ENCODE data around the gene PRKCI. TPM values are rescaled to one million over a fixed set of nuclear protein-coding genes. Genes with fewer than 3 reads are reported as not detected.
A peak's percentile ranks its signal among the peaks of the same experiment; 100 is the strongest.

Gene PRKCI
- total and polyA plus RNA-seq, 9 of the 15 experiments (the other 6 are each of a cell fraction or from before 2014, with no cell fraction given), result 10.5 to 43.2 (median 31.4) TPM

DNA sequence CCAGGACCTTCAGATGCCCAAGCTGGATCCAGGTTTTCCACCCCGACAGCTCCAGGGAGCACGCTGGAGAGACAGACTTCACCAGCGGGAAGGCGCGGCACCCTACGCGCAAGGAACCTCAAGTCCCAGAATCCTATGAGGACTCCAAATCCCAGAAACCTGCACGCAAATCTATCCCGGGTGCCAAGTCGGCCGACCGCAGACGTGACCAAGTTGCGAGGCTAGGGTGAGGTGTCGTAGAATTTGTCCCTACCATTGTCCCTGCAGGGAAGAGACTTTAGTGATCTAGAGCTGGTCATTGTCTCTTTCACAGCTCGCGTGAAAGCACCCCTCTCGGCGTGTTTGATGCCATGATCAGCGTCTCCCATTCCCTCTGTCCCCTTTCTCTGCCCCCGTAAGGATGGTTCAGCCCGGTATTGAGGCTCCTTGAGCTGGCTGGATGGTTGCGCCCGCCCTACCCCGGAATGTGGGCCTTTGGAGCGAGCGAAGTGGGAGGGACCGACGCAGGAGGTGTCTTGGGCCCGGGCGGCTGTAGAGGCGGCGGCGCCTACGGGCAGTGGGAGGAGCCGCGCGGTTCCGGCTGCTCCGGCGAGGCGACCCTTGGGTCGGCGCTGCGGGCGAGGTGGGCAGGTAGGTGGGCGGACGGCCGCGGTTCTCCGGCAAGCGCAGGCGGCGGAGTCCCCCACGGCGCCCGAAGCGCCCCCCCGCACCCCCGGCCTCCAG is at the start of gene PRKCI (continued):
- TF ChIP-seq, protein P1, sequence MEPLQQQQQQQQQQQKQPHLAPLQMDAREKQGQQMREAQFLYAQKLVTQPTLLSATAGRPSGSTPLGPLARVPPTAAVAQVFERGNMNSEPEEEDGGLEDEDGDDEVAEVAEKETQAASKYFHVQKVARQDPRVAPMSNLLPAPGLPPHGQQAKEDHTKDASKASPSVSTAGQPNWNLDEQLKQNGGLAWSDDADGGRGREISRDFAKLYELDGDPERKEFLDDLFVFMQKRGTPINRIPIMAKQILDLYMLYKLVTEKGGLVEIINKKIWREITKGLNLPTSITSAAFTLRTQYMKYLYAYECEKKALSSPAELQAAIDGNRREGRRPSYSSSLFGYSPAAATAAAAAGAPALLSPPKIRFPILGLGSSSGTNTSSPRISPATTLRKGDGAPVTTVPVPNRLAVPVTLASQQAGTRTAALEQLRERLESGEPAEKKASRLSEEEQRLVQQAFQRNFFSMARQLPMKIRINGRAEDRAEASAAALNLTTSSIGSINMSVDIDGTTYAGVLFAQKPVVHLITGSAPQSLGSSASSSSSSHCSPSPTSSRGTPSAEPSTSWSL (CRISPR knock-in tag; IDR thresholded peaks at IDR 0.05; ENCODE audit: borderline replicate concordance), result no peak
- TF ChIP-seq ZNF316 (IDR thresholded peaks at IDR 0.05) (no peak), TGIF2 (CRISPR knock-in tag; IDR thresholded peaks at IDR 0.05) (no peak), HDAC1 (IDR thresholded peaks at IDR 0.05) (no peak), BRF1 (IDR thresholded peaks at IDR 0.05; ENCODE audit: borderline replicate concordance, extremely low read depth, insufficient read length) (no peak), MITF (IDR thresholded peaks at IDR 0.05) (no peak), ZNF431 (CRISPR knock-in tag; IDR thresholded peaks at IDR 0.05) (no peak), SPI1 (IDR thresholded peaks at IDR 0.05; ENCODE audit: borderline replicate concordance, low read depth, low read length) (no peak), BACH1 (tag; IDR thresholded peaks at IDR 0.05) (no peak), L3MBTL2 (IDR thresholded peaks at IDR 0.05) (peak; percentile 30; the same call in 1 of the 2 replicates), ELF4 (CRISPR knock-in tag; IDR thresholded peaks at IDR 0.05) (0 out of 2 replicates have a peak, but pooled peaks have one; percentile 55), CCNT2 (IDR thresholded peaks at IDR 0.05; ENCODE audit: borderline replicate concordance, extremely low read depth, insufficient read length, low read depth, low read length) (peak; percentile 23), TRIM24 (IDR thresholded peaks at IDR 0.05) (peak; percentile 50 to 76; a peak in 2 of 4 replicates), POLR3G (IDR thresholded peaks at IDR 0.05; ENCODE audit: extremely low read depth, insufficient read length, insufficient replicate concordance) (no peak), POLR2G (IDR thresholded peaks at IDR 0.05; ENCODE audit: low read depth, low read length) (peak; percentile 95), SFPQ (IDR thresholded peaks at IDR 0.05; ENCODE audit: low read depth, low read length) (no peak), SLC30A9 (CRISPR knock-in tag; IDR thresholded peaks at IDR 0.05) (no peak), DACH1 (IDR thresholded peaks at IDR 0.05; ENCODE audit: partially characterized antibody) (no peak), HOXB6 (CRISPR knock-in tag; IDR thresholded peaks at IDR 0.05; ENCODE audit: borderline replicate concordance) (no peak)
- TF ChIP-seq, protein P2, sequence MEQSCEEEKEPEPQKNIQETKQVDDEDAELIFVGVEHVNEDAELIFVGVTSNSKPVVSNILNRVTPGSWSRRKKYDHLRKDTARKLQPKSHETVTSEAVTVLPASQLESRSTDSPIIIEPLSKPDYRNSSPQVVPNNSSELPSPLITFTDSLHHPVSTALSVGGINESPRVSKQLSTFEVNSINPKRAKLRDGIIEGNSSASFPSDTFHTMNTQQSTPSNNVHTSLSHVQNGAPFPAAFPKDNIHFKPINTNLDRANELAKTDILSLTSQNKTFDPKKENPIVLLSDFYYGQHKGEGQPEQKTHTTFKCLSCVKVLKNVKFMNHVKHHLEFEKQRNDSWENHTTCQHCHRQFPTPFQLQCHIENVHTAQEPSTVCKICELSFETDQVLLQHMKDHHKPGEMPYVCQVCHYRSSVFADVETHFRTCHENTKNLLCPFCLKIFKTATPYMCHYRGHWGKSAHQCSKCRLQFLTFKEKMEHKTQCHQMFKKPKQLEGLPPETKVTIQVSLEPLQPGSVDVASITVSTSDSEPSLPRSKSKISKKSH (CRISPR knock-in tag; IDR thresholded peaks at IDR 0.05), result no peak
- TF ChIP-seq, protein P3, sequence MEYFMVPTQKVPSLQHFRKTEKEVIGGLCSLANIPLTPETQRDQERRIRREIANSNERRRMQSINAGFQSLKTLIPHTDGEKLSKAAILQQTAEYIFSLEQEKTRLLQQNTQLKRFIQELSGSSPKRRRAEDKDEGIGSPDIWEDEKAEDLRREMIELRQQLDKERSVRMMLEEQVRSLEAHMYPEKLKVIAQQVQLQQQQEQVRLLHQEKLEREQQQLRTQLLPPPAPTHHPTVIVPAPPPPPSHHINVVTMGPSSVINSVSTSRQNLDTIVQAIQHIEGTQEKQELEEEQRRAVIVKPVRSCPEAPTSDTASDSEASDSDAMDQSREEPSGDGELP (CRISPR knock-in tag; IDR thresholded peaks at IDR 0.05; ENCODE audit: borderline replicate concordance), result peak; percentile 72

Measured in K562 (cell line).